GM19467 (cell line): ENCODE data around the gene NLRP13.
"Not testable (repeated sequence)": the region's sequence is repeated elsewhere in the genome, so short reads cannot be mapped to it uniquely, and the experiment has no call there.

Experiments
- ATAC-seq: cut with Tn5 transposase; IDR thresholded peaks from one replicate; pipeline ENCODE4 v1.9.1; 2021; ENCODE audit warnings: mild to moderate bottlenecking, moderate library complexity; ENCODE audit not compliant: unreplicated experiment

The NLRP13 gene, protein sequence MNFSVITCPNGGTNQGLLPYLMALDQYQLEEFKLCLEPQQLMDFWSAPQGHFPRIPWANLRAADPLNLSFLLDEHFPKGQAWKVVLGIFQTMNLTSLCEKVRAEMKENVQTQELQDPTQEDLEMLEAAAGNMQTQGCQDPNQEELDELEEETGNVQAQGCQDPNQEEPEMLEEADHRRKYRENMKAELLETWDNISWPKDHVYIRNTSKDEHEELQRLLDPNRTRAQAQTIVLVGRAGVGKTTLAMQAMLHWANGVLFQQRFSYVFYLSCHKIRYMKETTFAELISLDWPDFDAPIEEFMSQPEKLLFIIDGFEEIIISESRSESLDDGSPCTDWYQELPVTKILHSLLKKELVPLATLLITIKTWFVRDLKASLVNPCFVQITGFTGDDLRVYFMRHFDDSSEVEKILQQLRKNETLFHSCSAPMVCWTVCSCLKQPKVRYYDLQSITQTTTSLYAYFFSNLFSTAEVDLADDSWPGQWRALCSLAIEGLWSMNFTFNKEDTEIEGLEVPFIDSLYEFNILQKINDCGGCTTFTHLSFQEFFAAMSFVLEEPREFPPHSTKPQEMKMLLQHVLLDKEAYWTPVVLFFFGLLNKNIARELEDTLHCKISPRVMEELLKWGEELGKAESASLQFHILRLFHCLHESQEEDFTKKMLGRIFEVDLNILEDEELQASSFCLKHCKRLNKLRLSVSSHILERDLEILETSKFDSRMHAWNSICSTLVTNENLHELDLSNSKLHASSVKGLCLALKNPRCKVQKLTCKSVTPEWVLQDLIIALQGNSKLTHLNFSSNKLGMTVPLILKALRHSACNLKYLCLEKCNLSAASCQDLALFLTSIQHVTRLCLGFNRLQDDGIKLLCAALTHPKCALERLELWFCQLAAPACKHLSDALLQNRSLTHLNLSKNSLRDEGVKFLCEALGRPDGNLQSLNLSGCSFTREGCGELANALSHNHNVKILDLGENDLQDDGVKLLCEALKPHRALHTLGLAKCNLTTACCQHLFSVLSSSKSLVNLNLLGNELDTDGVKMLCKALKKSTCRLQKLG

GRCh38 chr19:55931936-55932386 lies at the start of gene NLRP13:
Gene NLRP13 (minus strand): TSS chr19:55932336. CDS start chr19:55932311, 25 bp downstream.
- no peak for ATAC-seq

- ATAC-seq = no peak
Measured at GRCh38 chr19:55980415-55980814, 48.3 kb upstream of the NLRP13 start.

DNA sequence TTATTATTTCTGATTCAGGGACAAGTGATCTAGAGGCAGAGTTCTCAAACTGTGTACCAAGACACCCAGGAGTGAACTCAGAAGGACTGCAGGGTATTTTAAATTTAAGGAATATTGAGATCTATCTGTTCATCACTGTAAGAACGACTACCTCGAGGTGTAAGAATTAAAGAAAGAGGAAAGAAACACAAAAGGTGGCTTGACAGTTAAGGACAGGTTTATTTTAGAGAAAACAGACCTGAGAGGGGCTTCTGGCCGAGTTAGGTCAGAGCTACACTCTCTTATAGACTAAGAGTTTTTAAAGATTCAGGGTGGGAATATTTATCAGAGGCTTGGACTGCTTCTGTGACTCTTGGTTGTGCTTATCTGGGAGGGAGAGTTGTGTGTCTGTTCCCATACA lies 41.8 kb upstream of the NLRP13 start:
- ATAC-seq = no peak

- ATAC-seq = no peak
Measured at GRCh38 chr19:55962186-55962585, 30.1 kb upstream of the NLRP13 start.

- ATAC-seq = no peak
Measured at GRCh38 chr19:55959996-55960675, 28.0 kb upstream of the NLRP13 start.

GRCh38 chr19:55958356-55958755 lies 26.2 kb upstream of the NLRP13 start:
- ATAC-seq = no peak

DNA sequence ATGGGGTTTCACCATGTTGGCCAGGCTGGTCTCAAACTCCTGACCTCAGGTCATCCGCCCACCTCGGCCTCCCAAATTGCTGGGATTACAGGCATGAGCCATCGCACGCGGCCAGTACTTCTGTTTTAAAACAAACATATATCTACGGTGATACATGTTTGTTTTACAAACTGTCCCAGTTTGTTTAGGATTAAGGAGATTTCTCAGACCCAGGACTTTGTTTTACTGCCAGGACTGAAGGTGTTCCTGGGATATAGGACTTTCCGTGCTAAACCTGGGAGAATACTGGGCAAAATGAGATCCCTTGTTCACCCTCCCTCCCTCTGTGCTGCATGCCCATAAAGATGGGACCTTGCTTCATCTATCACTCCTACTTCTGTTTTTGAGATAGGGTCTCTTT lies 24.3 kb upstream of the NLRP13 start:
- ATAC-seq = no peak

- not testable (repeated sequence) for ATAC-seq
Measured at GRCh38 chr19:55950566-55950965, 18.4 kb upstream of the NLRP13 start.

- no peak for ATAC-seq
Measured at GRCh38 chr19:55947532-55947931, 15.4 kb upstream of the NLRP13 start, which contains the start of gene NLRP8. Gene NLRP8 (plus strand): TSS chr19:55947832.

GRCh38 chr19:55940306-55940705 lies 8.2 kb upstream of the NLRP13 start:
- no peak for ATAC-seq

DNA sequence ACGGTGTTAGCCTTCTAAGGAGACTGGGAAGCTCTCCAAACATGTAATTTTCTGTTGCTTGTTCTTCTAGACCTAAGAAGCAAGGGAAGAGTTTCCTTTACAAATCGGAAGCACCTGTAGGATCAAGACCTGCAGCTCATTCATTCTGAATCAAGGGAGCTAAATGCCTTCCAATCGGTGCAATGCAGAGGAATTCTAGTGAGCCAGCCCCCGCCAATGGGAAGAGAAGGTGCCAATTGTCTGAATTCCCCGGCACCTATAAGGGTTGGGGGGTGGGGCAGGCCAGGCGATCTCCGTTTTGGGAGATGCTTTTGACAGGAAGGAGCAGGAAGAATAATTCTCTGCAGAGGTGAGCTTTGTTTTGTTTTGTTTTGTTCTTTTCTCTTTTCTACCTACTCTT lies 7.1 kb upstream of the NLRP13 start:
- no peak for ATAC-seq

- no peak for ATAC-seq
Measured at GRCh38 chr19:55935206-55935605, 3.1 kb upstream of the NLRP13 start.

DNA sequence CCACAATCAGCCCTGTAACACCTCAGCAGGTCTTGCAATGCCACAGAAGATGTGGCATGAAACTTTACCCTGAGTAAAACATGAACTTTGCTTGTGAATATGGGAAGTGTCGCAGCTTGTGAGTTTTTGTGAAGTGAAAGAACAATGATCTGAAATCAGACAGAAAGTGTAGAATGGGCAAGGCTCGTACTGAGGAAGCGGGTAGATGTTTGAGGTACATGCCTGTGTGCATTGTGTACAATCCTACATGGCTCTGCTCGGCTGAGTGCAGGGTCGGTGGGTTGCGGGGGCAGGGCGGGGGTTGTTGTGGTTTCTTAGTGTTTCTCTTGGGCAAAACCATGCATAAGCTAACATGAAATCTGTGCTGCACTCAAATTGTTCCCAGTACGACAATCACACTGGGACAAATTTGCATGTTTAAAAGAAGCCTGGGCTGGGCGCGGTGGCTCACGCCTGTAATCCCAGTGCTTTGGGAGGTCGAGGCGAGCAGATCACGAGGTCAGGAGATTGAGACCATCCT lies 1.1 kb downstream of the NLRP13 start:
- ATAC-seq = no peak

GRCh38 chr19:55929258-55929657 lies 2.9 kb downstream of the NLRP13 start:
- not testable (repeated sequence) for ATAC-seq

GRCh38 chr19:55927991-55928390 lies 4.1 kb downstream of the NLRP13 start:
- no peak for ATAC-seq

DNA sequence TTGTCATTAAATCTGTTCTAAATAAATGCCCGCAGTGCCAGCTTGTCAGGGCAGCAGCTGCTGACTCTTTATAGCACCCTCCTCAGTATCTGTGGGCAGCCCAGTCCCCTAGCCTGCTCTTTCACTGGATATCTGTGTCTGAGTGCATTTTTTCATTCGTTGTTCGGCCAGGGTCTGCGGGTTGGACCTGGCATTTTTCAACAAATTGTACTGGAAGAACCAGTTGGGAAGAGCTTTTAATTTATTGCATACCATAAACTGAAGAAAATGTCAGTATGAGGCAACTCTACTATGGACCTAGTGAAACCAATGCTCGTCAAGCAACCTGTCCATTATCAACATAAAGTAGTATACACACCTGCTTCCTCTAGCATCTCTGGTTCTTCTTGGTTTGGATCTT lies 8.6 kb downstream of the NLRP13 start:
- no peak for ATAC-seq

- no peak for ATAC-seq
Measured at GRCh38 chr19:55913643-55914268, 18.4 kb downstream of the NLRP13 start.

DNA sequence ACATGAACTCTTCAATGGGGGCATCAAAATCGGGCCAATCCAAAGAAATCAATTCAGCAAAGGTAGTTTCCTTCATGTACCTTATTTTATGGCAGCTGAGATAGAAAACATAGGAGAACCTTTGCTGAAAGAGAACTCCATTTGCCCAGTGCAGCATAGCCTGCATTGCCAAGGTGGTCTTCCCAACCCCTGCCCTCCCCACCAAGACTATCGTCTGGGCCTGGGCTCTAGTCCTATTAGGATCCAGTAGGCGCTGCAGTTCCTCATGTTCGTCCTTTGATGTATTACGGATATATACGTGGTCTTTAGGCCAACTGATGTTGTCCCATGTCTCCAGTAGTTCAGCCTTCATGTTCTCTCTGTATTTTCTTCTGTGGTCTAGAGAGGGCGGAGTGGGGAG lies 19.2 kb downstream of the NLRP13 start:
- ATAC-seq = no peak

- no peak for ATAC-seq
Measured at GRCh38 chr19:55909801-55910200, 22.3 kb downstream of the NLRP13 start.

DNA sequence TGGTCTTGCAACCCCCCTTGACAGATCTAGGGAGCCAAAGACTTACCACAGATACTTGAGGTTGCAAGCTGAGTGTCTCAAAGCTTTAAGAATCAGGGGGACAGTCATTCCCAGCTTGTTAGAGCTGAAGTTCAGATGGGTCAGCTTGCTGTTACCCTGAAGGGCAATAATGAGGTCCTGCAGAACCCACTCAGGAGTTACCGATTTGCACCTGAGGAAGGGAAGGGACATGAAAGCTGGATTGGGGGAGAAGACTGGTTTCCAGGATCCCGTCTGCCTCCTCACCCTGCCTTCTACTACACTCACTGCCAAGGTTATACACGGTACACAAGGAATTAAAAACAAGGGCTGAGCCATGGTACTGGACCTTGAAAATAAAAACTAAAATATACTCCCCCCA lies 24.4 kb downstream of the NLRP13 start:
- no peak for ATAC-seq
